ENCODE measurements around the gene TMCC3. TPM values are rescaled to one million over a fixed set of nuclear protein-coding genes. Genes with fewer than 3 reads are reported as not detected.
"Not testable (repeated sequence)": the region's sequence is repeated elsewhere in the genome, so short reads cannot be mapped to it uniquely, and the experiment has no call there.

TMCC3 gene
- polyA plus RNA-seq, 1 donor from 2014 or later = 1.9 TPM

- Histone ChIP-seq H3K9me3 (ENCODE audit: low read length) (no peaks in the 10 kb centered on the region), H3K4me3 (ENCODE audit: low read length) (no peak overlapping the region), H4K20me1 (ENCODE audit: insufficient read depth) (no peaks in the 10 kb centered on the region), H2AFZ (ENCODE audit: low read depth, low read length) (no peak overlapping the region), H3K4me2 (ENCODE audit: low read length) (no peak overlapping the region), H3K79me2 (replicated peaks; ENCODE audit: insufficient read depth, low read length) (no peaks in the 10 kb centered on the region), H3K9ac (ENCODE audit: low read length) (no peak overlapping the region), H3K36me3 (ENCODE audit: insufficient read depth, low read length) (no peaks in the 10 kb centered on the region), H3K27me3 (ENCODE audit: insufficient read depth, low read depth, low read length) (no peaks in the 10 kb centered on the region), H3K27ac (ENCODE audit: low read length) (no peak overlapping the region), H3K9me2 (ENCODE audit: insufficient read depth, low read length) (no peaks in the 10 kb centered on the region), H3F3A (ENCODE audit: insufficient read depth, low read length, poor library complexity, severe bottlenecking) (no peaks in the 10 kb centered on the region)
- TF ChIP-seq CTCF (IDR thresholded peaks at IDR 0.05; ENCODE audit: poor library complexity, severe bottlenecking) (no peak), TAF1 (IDR thresholded peaks at IDR 0.05; ENCODE audit: low read depth) (no peak), MXI1 (conservative IDR thresholded peaks at IDR 0.05; ENCODE audit: poor library complexity, severe bottlenecking) (no peak), POLR2AphosphoS5 (IDR thresholded peaks at IDR 0.05) (no peak), EP300 (conservative IDR thresholded peaks at IDR 0.05; ENCODE audit: poor library complexity, severe bottlenecking) (no peak), RAD21 (conservative IDR thresholded peaks at IDR 0.05) (no peak), REST (IDR thresholded peaks at IDR 0.05; ENCODE audit: borderline replicate concordance) (no peak), EZH2 (IDR thresholded peaks at IDR 0.05; ENCODE audit: borderline replicate concordance, insufficient read depth, low read length, poor library complexity, severe bottlenecking) (no peak), SMC3 (conservative IDR thresholded peaks at IDR 0.05; ENCODE audit: poor library complexity) (no peak)
Observed at GRCh38 chr12:94602024-94602423, 48.3 kb downstream of the TMCC3 start.

- H2AFZ ChIP-seq (ENCODE audit: low read depth, low read length); H3K36me3 ChIP-seq (ENCODE audit: insufficient read depth, low read length); H3K27me3 ChIP-seq (ENCODE audit: insufficient read depth, low read depth, low read length); H3K4me2 ChIP-seq (ENCODE audit: low read length); H3K4me3 ChIP-seq (ENCODE audit: low read length); H3K9me3 ChIP-seq (ENCODE audit: low read length); H4K20me1 ChIP-seq (ENCODE audit: insufficient read depth); H3K27ac ChIP-seq (ENCODE audit: low read length); H3K79me2 ChIP-seq (replicated peaks; ENCODE audit: insufficient read depth, low read length); H3K9me2 ChIP-seq (ENCODE audit: insufficient read depth, low read length); H3K9ac ChIP-seq (ENCODE audit: low read length); H3F3A ChIP-seq (ENCODE audit: insufficient read depth, low read length, poor library complexity, severe bottlenecking): not testable (repeated sequence)
Observed at GRCh38 chr12:94601307-94601706, 49.0 kb downstream of the TMCC3 start.

GRCh38 chr12:94599189-94599588 lies 51.2 kb downstream of the TMCC3 start:
- no peaks in the 10 kb centered on the region for H3F3A ChIP-seq (ENCODE audit: insufficient read depth, low read length, poor library complexity, severe bottlenecking)
- H3K4me3 ChIP-seq (ENCODE audit: low read length) = no peak overlapping the region
- no peak overlapping the region for H3K4me2 ChIP-seq (ENCODE audit: low read length)
- no peaks in the 10 kb centered on the region for H3K9me2 ChIP-seq (ENCODE audit: insufficient read depth, low read length)
- H3K27me3 ChIP-seq (ENCODE audit: insufficient read depth, low read depth, low read length) = no peaks in the 10 kb centered on the region
- H3K9me3 ChIP-seq (ENCODE audit: low read length) = no peaks in the 10 kb centered on the region
- H2AFZ ChIP-seq (ENCODE audit: low read depth, low read length) = no peak overlapping the region
- H3K36me3 ChIP-seq (ENCODE audit: insufficient read depth, low read length) = no peaks in the 10 kb centered on the region
- no peak overlapping the region for H3K27ac ChIP-seq (ENCODE audit: low read length)
- TF ChIP-seq EZH2 (IDR thresholded peaks at IDR 0.05; ENCODE audit: borderline replicate concordance, insufficient read depth, low read length, poor library complexity, severe bottlenecking) (no peak), TAF1 (IDR thresholded peaks at IDR 0.05; ENCODE audit: low read depth) (no peak), CTCF (IDR thresholded peaks at IDR 0.05; ENCODE audit: poor library complexity, severe bottlenecking) (no peak), MXI1 (conservative IDR thresholded peaks at IDR 0.05; ENCODE audit: poor library complexity, severe bottlenecking) (no peak), EP300 (conservative IDR thresholded peaks at IDR 0.05; ENCODE audit: poor library complexity, severe bottlenecking) (no peak), SMC3 (conservative IDR thresholded peaks at IDR 0.05; ENCODE audit: poor library complexity) (no peak), POLR2AphosphoS5 (IDR thresholded peaks at IDR 0.05) (no peak), REST (IDR thresholded peaks at IDR 0.05; ENCODE audit: borderline replicate concordance) (no peak), RAD21 (conservative IDR thresholded peaks at IDR 0.05) (no peak)
- no peaks in the 10 kb centered on the region for H3K79me2 ChIP-seq (replicated peaks; ENCODE audit: insufficient read depth, low read length)
- H3K9ac ChIP-seq (ENCODE audit: low read length) = no peak overlapping the region
- H4K20me1 ChIP-seq (ENCODE audit: insufficient read depth) = no peaks in the 10 kb centered on the region

Data from neural cell (in vitro differentiated cells).